ENCODE measurements around the gene TATDN2.

TATDN2 gene

DNA sequence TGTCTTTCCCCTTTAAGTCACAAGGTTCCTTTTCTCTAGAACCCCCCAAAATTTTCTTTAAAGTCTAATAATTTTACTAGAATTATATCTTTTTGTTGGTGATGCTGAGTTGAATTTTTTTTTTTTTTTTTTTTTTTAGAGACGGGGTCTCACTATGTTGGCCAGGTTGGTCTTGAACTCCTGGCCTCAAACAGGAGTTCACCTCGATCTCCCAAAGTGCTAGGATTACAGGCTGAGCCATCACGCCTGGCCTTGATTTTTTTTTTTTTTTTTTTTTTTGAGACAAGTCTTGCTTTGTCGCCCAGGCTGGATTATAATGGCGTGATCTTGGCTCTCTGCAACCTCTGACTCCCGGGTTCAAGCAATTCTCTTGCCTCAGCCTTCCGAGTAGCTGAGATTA lies 60.4 kb downstream of the TATDN2 start:
- DNase-seq (ENCODE audit: low read depth, low spot score), result no peak

DNA sequence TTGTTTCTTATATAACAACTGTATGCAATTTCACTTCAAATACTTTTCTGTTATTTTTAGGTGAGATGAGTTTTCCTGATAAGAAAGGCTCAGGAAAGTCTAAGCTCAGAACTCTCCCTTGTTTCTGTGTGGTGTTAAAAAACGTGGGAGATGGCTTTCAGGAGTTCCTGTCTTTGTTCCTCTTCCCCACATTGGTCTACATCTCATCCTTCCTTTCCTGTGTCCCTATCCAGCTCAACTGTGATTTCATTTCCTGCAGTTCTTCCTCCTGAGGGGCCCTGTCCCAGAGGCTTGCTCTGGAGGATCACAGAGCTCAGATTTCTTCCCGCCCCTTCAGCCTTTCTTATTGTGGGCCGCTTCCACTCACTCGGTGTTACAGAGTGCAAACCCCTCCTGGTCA lies 61.5 kb downstream of the TATDN2 start:
- DNase-seq (ENCODE audit: low read depth, low spot score), result no peak
- no peak overlapping the region for H3K4me3 ChIP-seq (ENCODE audit: low read length)

More for the DNA sequence above, 60.4 kb downstream of the TATDN2 start:
- H3K4me3 ChIP-seq (ENCODE audit: low read length), result no peak overlapping the region

DNA sequence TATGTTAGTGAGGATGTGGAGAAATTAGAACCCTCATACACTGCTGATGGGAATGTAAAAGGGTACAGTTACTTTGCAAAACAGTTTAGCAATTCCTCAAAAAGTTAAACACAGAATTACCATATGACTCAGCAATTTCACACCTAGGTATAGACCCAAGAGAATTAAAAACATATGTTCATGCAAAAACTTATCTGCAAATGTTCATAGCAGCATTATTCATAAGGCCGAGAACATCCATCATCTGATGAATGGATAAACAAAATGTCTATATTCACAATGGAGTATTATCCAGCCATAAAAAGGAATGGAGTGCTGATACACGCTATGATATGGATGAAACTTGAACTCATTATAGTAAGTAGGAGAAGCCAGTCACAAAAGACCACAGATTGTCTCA lies 62.3 kb downstream of the TATDN2 start:
- H3K4me3 ChIP-seq (ENCODE audit: low read length), result no peak overlapping the region
- DNase-seq (ENCODE audit: low read depth, low spot score), result no peak

DNA sequence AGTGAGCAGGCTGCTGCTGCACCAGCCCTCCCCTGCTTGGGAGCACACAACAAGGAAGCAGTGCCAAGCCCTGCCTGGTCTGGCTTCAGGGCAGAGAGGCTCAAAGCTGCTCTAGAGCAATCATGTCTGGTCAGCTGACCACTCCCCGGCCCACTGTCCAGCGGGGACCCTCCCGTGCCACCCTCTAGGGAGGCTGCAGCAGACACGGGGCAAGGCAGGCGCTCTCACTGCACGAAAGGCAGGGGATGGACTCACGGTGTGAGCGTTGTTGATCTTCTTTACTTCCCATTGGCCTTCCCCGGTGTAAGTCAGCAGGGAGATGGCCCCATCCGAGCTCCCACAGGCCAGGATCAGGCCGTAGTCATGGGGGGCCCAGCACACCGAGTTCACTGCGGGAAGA lies 63.5 kb downstream of the TATDN2 start:
- no peak for DNase-seq (ENCODE audit: low read depth, low spot score)
- H3K4me3 ChIP-seq (ENCODE audit: low read length), result no peak overlapping the region

DNA sequence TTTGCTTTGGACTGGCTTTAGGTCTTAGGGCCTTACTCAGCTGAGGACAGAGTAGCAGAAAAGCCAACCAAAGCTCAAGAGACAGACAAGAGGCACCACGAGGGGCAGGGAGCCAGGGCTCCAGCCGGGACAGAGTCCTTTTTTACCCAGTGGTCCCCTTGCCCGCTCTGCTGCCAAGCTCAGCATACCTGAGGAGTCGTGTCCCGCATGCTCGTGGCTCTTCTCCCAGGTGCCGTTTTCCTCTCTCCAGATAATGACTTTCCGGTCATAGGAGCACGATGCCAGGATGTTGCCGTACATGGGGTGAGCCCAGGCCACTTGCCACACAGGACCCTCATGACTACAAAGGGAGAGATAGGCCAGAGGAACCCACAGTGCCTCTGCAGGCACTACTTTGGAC lies 64.1 kb downstream of the TATDN2 start:
- DNase-seq (ENCODE audit: low read depth, low spot score), result no peak
- H3K4me3 ChIP-seq (ENCODE audit: low read length), result no peak overlapping the region

DNA sequence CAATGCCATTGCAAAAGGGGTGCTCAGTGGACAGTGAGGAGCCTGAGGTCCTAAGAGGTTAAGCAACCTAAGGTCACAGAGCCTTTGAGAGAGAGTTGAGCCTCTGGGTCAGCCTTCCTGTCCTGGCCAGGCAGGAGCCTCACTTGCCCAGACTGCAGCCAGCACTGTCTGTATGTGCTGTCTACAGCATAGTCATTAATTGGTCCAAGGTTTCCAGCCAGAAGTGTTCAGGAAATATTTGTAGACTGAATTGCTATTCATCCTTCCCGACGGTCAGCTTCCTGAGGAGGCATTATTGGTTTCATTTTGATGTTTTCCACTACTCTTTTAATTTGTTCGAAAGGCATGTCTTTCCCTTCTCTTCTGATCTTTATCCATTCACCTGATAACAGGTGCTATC lies 64.6 kb downstream of the TATDN2 start:
- H3K4me3 ChIP-seq (ENCODE audit: low read length), result no peak overlapping the region
- DNase-seq (ENCODE audit: low read depth, low spot score), result no peak

DNA sequence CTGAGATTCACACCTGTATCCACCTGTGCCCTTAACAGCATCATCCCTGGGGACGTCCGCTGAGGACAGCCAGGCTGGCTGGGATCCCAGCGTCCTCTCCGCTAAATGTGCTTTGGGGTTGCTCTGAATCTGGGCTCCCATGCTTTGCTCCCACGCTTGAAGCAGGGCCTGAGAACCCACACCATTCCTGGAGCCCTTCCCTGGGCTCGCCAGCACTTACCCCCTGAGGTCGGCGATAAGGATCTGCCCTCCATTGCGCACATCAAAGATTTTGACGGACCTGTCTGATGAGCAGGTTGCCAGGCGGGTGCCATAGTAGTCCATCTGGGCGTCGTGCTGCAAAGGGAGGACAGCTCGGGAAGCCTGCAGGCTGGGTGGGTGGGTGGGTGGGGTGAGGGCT lies 66.8 kb downstream of the TATDN2 start:
- no peak for DNase-seq (ENCODE audit: low read depth, low spot score)
- no peak overlapping the region for H3K4me3 ChIP-seq (ENCODE audit: low read length)

DNA sequence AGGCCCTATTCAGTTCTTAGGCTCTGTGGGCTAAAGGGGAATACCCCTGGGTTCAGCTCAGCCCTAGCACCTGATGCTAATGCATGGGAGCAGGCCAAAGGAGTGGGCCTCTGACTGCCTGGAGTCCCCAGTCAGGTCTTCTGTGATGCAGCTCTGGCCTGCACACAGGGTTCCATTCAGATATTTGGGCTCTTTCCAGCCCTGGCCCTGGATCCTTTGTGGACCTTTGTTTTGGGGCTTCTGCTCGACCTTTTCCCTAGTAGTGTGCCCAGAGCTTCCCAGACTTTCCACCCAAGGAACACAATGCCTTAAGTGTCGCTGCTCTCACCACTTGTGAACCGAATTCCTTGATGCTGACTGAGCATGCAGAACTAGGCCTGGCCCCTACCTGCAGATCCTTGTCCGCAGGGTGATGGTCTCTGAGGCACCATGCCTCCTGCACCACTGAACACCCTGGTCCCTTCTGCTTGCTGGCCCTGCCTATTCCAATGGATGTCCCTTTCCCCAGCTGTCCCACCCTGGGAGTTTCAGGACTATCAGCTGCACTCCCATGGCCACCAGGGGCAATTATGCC lies 67.6 kb downstream of the TATDN2 start:
- no peak for DNase-seq (ENCODE audit: low read depth, low spot score)
- no peak overlapping the region for H3K4me3 ChIP-seq (ENCODE audit: low read length)

DNA sequence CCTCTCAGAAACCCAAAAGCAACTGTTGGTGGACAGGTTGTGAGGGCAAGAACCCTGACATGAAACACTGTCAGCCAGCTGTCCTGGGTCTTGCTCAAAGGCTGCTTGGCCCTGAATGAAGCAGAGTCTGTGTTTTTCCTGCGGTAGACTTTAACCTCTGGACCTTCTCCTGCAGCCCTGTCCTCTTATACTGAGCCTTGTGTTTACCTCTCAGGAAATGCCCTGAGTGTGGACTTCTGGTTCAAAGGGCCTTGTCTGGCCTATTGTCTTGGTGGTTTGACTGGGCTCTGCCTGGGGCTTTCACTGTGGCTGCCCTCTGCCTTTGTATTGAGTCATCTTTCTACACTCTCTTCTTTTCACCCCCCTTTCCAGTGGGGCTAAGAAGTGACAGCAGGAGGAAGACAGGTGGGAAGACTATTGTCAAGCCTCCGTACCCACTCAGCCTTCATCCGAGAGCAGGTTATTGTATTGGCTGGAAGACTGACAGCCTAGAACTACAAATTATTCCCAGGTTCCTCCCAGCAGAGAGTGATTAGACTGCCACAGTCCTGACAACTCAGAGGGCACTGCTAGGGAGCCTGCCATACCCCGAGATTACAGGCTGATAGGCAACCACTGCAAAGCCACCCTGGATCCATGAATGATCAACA lies 69.2 kb downstream of the TATDN2 start:
- no peak for DNase-seq (ENCODE audit: low read depth, low spot score)
- H3K4me3 ChIP-seq (ENCODE audit: low read length), result no peak overlapping the region

DNA sequence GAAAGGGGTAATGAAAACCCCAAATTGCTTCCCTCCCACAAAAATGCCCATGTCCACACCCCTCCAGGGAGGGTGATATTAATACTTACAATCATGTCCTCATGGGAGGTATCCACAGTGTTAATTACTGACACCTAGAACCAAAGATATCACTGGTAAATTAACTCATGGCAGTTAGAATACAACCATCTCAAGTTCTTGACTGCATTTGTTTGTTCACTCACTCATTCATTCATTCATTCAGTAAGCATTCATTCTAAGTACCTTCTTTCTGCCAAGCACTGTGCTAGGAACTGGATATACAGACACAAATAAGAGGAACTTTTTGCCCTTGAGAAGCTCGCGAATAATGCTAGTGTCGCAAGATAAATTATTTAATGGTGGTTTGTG lies 69.7 kb downstream of the TATDN2 start:
- no peak overlapping the region for H3K4me3 ChIP-seq (ENCODE audit: low read length)
- no peak for DNase-seq (ENCODE audit: low read depth, low spot score)

DNA sequence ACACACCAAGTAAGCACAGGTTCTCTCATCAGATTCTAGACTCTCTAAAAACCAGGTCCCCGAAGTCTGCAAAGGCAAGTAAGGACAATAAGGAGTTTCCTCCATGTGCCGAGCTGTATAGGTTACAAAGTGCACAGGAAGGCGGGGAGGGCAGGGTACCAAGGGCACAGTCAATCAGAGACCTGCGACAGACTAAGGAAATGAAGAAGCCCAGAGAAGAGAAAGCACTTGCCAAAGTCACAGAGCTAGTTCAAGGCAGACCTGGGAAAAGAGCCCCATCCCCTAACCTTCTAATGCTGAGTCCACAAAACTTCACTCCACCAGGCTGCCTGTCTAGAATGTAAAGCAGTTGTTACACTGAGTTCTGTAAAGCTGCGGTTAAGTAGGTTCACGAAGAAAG lies 71.0 kb downstream of the TATDN2 start:
- H3K4me3 ChIP-seq (ENCODE audit: low read length), result peak overlapping the region; percentile 99
- no peak for DNase-seq (ENCODE audit: low read depth, low spot score)

DNA sequence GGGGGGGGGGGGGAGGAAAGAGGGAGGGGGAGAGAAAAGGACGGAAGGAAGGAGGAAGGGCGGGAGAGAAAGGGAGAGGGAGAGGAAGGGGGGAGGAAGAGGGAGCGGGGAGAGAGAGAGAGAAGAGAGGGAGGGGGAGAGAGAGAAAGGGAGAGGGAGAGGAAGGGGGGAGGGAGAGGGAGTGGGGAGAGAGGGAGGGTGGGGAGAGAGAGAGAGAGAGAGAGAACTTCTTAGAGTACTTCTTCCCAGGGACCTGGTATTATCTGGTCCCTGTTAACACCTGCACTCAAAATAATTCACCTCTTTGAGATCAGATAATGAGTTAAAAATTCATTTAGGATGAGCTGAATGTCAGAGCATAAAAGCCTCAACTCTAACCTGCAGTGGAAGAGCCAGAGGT lies 71.5 kb downstream of the TATDN2 start:
- peak; percentile 41 for DNase-seq (ENCODE audit: low read depth, low spot score)
- H3K4me3 ChIP-seq (ENCODE audit: low read length), result peak overlapping the region; percentile 99

DNA sequence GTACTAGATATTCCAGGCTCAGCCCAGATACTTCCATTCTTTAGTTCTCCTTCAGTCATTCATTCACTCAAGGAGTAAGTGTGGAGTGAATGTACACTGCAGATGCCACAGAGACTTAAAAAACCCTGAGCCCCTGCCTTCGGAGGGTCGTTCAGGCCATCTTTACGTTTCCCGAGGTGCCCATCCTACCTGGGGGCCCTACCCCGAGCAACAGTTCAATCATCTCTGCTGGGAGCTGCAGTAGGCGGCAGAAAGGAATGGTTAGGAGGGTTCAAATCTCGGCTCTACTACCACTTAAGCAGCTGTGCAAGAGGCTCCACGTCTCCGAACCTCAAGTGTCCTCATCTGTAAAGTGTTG lies 72.0 kb downstream of the TATDN2 start:
- H3K4me3 ChIP-seq (ENCODE audit: low read length), result peak overlapping the region; percentile 99
- no peak for DNase-seq (ENCODE audit: low read depth, low spot score)

DNA sequence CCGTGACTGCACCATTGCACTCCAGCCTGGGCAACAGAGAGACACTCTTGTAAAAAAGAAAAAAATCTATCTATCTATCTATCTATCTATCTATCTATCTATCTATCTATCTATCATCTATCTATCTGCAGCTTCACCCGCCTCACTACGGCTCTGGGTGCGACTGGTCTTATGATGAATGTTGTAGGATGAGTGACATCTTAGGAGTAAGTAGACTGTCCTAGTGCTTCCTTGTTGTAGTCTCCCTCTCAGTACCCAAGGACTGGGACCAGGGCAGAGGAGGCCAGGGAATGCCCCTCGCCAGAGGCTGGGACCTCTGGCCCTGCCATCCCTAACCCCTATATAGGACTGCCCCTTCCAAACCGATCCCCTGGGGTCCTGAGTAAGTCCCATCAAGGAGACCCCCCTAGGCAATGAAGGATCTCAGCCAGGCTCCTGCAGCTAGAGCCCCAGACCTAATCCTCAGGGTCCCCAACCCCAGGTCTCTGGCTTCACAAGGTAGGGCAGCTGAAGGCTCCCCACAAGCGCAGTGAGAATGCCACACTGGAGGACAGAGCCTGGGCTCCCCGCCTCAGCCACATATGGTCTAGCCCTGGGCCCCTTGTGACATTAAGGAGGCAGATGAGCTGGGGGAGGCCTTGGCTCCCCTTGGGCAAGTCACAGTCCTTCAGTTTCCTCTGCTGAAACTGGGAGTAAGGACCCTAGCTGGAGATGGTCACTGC lies 73.5 kb downstream of the TATDN2 start:
- H3K4me3 ChIP-seq (ENCODE audit: low read length), result no peak overlapping the region
- no peak for DNase-seq (ENCODE audit: low read depth, low spot score)

DNA sequence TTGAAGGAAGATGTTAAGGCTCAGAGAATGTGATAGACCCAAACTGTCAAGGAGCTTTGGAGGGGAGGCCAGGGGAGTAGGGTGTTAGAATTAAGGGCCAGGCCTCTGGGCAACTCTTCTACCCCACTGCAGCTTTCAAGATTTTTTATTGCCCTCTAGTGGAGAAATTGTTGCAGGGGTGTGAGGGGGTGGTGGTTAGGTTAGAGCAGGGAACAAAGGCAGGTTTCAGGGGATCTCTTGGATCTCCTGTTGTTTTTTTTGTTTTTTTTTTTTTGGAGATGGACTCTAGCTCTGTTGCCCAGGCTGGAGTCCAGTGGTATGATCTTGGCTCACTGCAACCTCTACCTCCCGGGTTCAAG lies 74.1 kb downstream of the TATDN2 start:
- DNase-seq (ENCODE audit: low read depth, low spot score), result no peak
- H3K4me3 ChIP-seq (ENCODE audit: low read length), result no peak overlapping the region

DNA sequence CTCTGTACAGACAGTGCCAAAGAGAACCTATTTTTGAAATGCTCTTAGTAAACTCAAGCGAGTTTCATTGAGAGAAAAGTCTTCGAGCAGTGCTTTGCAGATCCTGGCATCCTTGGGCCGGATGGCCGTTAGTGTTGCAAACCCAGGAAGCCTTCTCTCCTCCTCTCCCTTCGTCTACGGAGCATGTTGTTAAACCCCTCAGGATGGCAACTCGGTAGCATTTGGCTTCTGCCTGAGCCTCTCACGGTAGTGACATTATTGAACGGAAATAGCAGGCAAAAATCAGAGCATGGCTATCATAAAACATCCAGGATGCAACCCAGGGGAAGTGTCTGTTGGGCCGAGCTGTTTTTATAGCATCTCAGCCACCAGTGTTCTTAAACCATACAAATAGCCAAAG lies 79.3 kb downstream of the TATDN2 start:
- no peak overlapping the region for H3K4me3 ChIP-seq (ENCODE audit: low read length)
- DNase-seq (ENCODE audit: low read depth, low spot score), result no peak

DNA sequence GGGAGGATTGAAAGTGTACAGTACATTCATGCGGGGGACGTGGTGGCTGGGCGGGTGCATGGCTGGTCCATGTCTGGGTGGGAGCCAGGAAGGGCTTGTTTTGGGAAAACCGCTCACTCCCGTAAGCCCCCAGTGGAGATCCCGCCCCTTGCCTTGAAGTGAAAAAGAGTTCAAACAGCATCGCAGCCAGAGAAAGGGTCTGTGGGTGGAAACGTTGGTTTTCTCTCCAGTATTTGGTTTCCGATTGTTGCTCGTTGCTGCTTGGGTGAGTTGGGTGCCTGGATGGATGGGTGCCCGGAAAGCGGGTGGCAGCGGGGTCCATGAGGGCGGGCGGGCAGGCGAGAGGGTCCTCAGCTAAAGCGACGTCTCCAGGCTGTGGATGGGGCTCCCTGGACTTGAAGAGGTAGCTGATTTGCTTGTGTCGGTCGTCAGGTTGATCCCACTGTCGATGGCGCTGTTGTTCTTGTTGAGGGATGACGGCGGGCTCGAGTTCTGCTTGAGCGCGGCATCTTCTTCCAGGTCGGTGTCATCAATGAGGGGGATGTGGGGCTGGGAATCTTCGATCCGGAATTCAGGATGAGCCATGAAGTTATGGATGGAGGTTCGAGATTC lies 80.3 kb downstream of the TATDN2 start:
- no peak overlapping the region for H3K4me3 ChIP-seq (ENCODE audit: low read length)
- no peak for DNase-seq (ENCODE audit: low read depth, low spot score)

DNA sequence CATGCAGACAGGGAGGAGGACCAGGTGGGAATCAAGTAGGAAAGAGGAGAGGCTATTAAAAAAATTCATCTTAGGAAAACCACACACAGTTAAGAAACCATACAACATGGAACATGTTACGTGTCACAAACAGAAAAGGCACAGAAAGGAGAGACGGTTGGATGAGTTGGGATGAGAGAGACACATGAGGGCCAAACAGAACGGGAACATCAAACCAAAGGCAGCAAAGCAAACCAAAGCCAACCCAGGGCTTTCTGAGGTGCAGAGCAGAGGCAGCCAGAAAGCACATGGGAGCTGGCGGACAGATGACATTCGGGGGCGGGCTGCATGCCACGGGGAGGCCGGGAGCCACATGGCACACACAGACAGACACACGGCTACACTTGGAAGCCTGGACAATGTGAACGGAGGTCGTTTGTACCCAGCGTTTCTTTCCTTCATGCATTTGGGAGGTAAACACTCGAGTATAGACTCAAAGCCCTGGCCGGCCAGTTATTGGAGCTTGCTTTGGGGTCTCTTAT lies 81.3 kb downstream of the TATDN2 start:
- no peak for DNase-seq (ENCODE audit: low read depth, low spot score)
- no peak overlapping the region for H3K4me3 ChIP-seq (ENCODE audit: low read length)

DNA sequence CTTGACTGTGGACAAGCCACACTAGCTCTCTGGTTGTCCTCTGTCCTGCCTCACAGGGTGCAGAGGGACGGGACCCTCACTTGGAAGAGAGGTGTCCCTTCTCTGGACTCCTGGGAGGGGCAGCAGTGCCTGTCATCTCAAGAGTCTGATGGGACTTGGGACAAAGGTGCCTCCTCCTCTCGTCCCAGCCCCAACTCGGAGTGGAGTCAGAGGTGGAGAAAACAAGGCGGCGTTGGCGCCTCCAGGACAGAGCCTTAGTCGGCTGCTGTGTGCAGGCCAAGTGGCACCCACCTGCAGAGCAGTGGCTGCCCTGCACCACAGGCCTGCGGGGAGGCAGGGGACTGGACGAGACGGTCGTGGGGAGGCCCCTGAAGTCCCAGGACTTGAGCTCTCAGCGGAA lies 82.1 kb downstream of the TATDN2 start:
- no peak for DNase-seq (ENCODE audit: low read depth, low spot score)
- no peak overlapping the region for H3K4me3 ChIP-seq (ENCODE audit: low read length)
